ENCODE measurements around the gene STAT6. TPM values are rescaled to one million over a fixed set of nuclear protein-coding genes. Genes with fewer than 3 reads are reported as not detected.
A peak's percentile ranks its signal among the peaks of the same experiment; 100 is the strongest.

STAT6 gene
- total RNA-seq, 2 donors from 2014 or later, result 124 to 237 TPM

DNA sequence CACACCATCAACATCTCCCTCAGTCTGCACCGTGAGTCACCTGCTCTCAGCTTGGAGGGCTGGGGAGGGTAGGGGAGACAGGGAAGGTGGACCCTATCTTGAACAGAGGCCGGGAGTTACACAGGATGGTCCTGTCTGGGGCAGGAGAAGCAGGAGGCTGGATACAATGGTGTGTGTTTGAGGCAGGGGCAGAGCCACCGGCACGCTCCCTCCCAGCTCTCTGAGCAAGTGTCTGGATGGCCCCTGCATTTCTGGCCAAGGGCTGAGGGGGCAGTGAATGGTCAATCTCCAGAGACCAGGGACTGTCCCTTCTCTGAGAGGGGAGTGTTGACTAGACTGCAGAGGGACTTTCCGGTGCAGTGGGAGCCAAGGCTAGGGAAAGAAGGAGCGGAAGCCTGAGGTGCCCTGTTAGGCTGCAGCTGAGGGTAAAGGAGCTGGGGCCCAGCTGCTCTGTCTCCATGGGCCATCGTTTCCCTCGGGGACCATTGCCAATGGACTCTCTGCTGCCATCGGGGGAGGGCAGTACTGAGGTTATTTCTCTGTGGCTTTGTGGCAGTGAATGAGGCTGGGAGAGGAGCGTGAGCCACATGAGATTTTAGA lies 34.4 kb upstream of the STAT6 start:
- Histone ChIP-seq H3K36me3 (peaks cover 0 to 10% of the 10 kb centered on the region in 2 donors), H3K4me1 (replicated peaks) (no peaks in the 10 kb centered on the region)
- TF ChIP-seq CTCF (IDR thresholded peaks at IDR 0.05) (no peak), POLR2AphosphoS5 (IDR thresholded peaks at IDR 0.05) (no peak), POLR2A (IDR thresholded peaks at IDR 0.05) (no peak)

DNA sequence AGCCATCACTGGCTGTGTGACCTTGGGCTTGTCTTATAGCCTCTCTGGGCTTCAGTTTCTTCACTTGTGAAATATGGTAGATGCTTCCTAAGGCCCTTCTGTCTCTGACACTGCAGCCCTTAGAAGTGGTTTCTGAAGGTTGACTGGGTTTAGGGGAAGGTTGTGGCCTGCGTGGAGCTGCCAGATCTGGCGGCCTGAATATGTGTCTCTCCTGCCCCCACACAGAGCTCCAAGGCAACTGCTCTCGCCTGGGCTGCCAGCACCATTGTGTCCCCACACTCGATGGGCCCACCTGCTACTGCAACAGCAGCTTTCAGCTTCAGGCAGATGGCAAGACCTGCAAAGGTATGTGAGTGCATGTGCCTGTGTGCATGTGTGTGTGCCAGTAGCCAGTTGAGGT lies 32.3 kb upstream of the STAT6 start:
- intact Hi-C loops (cut with DNase I), result no loop called here
- WGBS, result 90% methylated on average over 4 of the region's 4 CpGs
- H3K4me3 ChIP-seq, result no peak overlapping the region
- no peaks in the 10 kb centered on the region for H3K9me3 ChIP-seq
- H3K36me3 ChIP-seq, result peaks cover 0 to 10% of the 10 kb centered on the region in 2 donors
- H3K27me3 ChIP-seq (replicated peaks; ENCODE audit: insufficient read depth), result no peaks in the 10 kb centered on the region
- no peaks in the 10 kb centered on the region for H3K4me1 ChIP-seq (replicated peaks)
- H3K27ac ChIP-seq, result no peak overlapping the region
- TF ChIP-seq POLR2A (IDR thresholded peaks at IDR 0.05) (no peak), POLR2AphosphoS5 (IDR thresholded peaks at IDR 0.05) (no peak), CTCF (IDR thresholded peaks at IDR 0.05) (no peak)
- DNase-seq (ENCODE audit: low spot score), result no peak

More for the DNA sequence above, 34.4 kb upstream of the STAT6 start:
- intact Hi-C loops (cut with DNase I), result no loop called here
- 56% methylated on average over 10 of the region's 10 CpGs for WGBS
- DNase-seq (ENCODE audit: low spot score), result no peak
- Histone ChIP-seq H3K27me3 (replicated peaks; ENCODE audit: insufficient read depth) (no peaks in the 10 kb centered on the region), H3K4me3 (no peak overlapping the region), H3K27ac (peak overlapping the region in 1 of 2 donors; percentile 10), H3K9me3 (no peaks in the 10 kb centered on the region)

- intact Hi-C loops (cut with DNase I), result no loop called here
- DNase-seq (ENCODE audit: low spot score), result no peak
Observed at GRCh38 chr12:57142727-57143126, 31.6 kb upstream of the STAT6 start.

GRCh38 chr12:57142121-57142520 lies 31.0 kb upstream of the STAT6 start:
- no peak for TF ChIP-seq CTCF (IDR thresholded peaks at IDR 0.05)
- no peak for TF ChIP-seq POLR2AphosphoS5 (IDR thresholded peaks at IDR 0.05)
- TF ChIP-seq POLR2A (IDR thresholded peaks at IDR 0.05), result no peak
- no peak overlapping the region for H3K4me3 ChIP-seq
- WGBS, result 71% methylated on average over 9 of the region's 9 CpGs
- H3K4me1 ChIP-seq (replicated peaks), result no peaks in the 10 kb centered on the region
- no peaks in the 10 kb centered on the region for H3K9me3 ChIP-seq
- H3K36me3 ChIP-seq, result peaks cover 0 to 10% of the 10 kb centered on the region in 2 donors
- intact Hi-C loops (cut with DNase I), result no loop called here
- peak overlapping the region in 1 of 2 donors; percentile 19 for H3K27ac ChIP-seq
- H3K27me3 ChIP-seq (replicated peaks; ENCODE audit: insufficient read depth), result no peaks in the 10 kb centered on the region
- DNase-seq (ENCODE audit: low spot score), result no peak

More at GRCh38 chr12:57142727-57143126, 31.6 kb upstream of the STAT6 start:
- peak overlapping the region in 1 of 2 donors; percentile 5 for H3K27ac ChIP-seq
- WGBS, result 59% methylated on average over 7 of the region's 7 CpGs
- no peaks in the 10 kb centered on the region for H3K9me3 ChIP-seq
- H3K27me3 ChIP-seq (replicated peaks; ENCODE audit: insufficient read depth), result no peaks in the 10 kb centered on the region
- TF ChIP-seq CTCF (IDR thresholded peaks at IDR 0.05) (no peak), POLR2A (IDR thresholded peaks at IDR 0.05) (no peak), POLR2AphosphoS5 (IDR thresholded peaks at IDR 0.05) (no peak)
- peaks cover 0 to 10% of the 10 kb centered on the region in 2 donors for H3K36me3 ChIP-seq
- H3K4me3 ChIP-seq, result no peak overlapping the region
- H3K4me1 ChIP-seq (replicated peaks), result no peaks in the 10 kb centered on the region

DNA sequence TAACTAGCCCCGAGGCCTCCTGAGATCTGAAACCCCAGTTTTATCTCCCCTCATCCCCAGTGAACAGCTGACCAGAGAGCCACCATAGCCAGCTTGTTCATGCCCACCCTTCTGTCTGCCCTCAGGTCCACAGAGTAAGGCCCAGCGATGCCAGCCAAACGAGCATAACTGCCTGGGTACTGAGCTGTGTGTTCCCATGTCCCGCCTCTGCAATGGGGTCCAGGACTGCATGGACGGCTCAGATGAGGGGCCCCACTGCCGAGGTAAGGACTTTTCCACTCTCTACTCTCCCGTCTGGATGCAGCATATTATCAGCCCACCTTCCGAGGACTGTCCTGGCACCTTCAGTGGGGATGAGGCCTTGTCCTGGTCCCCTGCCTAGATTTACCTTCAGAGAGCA lies 30.1 kb upstream of the STAT6 start:
- no peaks in the 10 kb centered on the region for H3K4me1 ChIP-seq (replicated peaks)
- 94% methylated on average over 8 of the region's 8 CpGs for WGBS
- no peaks in the 10 kb centered on the region for H3K9me3 ChIP-seq
- TF ChIP-seq CTCF (IDR thresholded peaks at IDR 0.05) (no peak), POLR2A (IDR thresholded peaks at IDR 0.05) (no peak), POLR2AphosphoS5 (IDR thresholded peaks at IDR 0.05) (no peak)
- no peak overlapping the region for H3K27ac ChIP-seq
- no peaks in the 10 kb centered on the region for H3K27me3 ChIP-seq (replicated peaks; ENCODE audit: insufficient read depth)
- intact Hi-C loops (cut with DNase I), result no loop called here
- no peak overlapping the region for H3K4me3 ChIP-seq
- H3K36me3 ChIP-seq, result peaks cover 0 to 10% of the 10 kb centered on the region in 2 donors
- no peak for DNase-seq (ENCODE audit: low spot score)
